Choroid plexus epithelial cell (primary cell): Measurements from ENCODE around the gene MRM3.
"Not testable (repeated sequence)": the region's sequence is repeated elsewhere in the genome, so short reads cannot be mapped to it uniquely, and the experiment has no call there.

ENCODE experiments used
- DNase-seq: peaks from one replicate; pipeline ENCODE4 v3.0.0-alpha.2; 2010; ENCODE audit warnings: low read depth
- H3K4me3 ChIP-seq: 2 replicates; pipeline ENCODE4 v1.5.1; 2011; ENCODE audit warnings: low read depth, mild to moderate bottlenecking, control low read depth, low read length, moderate library complexity
- TF ChIP-seq, protein P1 (sequence below): conservative IDR thresholded peaks from 2 replicates; pipeline ENCODE4 v1.5.1; 2011; ENCODE audit warnings: low read depth, mild to moderate bottlenecking, control low read depth, inconsistent platforms, low read length, moderate library complexity

The MRM3 gene

DNA sequence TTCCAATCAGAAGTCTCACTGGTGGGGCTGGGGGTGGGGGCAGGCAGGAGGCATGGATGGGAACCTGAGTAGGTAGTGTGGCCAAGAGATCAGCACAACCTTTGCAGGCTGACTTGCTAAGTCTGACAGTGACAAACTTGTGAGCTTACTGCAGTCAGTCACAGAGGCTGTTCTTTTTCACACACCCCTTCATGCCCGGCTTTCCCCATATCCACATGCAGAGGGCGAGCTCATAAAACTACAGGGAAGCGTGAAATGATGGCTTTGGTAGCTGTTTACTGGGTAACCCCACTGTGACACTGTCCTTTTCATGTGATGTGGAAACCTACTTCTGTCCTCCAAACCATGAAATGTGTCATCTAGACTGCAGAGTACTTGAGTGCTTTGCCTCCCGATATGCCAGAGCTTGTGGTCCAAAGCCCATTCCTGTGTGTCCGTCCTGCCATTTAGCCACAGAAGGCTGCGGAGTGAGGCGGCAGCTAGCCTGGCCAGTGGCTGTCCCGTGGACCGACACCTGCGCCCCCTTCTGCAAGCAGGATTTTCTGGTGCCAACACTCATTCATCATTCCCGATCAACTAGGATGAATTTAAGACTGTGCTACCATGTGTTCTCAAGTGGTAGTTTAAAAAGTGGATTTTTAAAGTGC is 39.9 kb upstream of the MRM3 start:
- TF ChIP-seq, protein P1, sequence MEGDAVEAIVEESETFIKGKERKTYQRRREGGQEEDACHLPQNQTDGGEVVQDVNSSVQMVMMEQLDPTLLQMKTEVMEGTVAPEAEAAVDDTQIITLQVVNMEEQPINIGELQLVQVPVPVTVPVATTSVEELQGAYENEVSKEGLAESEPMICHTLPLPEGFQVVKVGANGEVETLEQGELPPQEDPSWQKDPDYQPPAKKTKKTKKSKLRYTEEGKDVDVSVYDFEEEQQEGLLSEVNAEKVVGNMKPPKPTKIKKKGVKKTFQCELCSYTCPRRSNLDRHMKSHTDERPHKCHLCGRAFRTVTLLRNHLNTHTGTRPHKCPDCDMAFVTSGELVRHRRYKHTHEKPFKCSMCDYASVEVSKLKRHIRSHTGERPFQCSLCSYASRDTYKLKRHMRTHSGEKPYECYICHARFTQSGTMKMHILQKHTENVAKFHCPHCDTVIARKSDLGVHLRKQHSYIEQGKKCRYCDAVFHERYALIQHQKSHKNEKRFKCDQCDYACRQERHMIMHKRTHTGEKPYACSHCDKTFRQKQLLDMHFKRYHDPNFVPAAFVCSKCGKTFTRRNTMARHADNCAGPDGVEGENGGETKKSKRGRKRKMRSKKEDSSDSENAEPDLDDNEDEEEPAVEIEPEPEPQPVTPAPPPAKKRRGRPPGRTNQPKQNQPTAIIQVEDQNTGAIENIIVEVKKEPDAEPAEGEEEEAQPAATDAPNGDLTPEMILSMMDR: no peak
- no peak for DNase-seq
- no peak overlapping the region for H3K4me3 ChIP-seq

DNA sequence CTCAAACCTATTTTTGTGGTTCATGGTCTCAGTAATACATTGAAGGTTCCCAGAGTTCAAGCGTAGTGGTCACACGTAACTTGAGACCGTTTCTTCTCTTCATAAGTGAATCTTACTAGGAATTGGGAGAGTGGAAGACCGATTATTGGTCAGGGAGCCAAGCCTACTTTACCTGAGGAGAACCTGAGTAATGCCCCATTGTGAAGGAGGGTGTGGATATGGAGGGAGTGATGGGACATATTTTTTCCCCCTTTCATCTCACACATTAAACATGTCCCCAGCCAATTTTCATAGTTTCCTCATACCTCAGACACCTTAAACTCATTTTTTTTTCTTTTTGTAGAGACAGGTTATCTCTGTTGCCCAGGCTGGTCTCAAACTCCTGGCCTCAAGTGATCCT is 39.0 kb upstream of the MRM3 start:
- no peak for DNase-seq
- TF ChIP-seq, protein P1: no peak
- no peak overlapping the region for H3K4me3 ChIP-seq

DNA sequence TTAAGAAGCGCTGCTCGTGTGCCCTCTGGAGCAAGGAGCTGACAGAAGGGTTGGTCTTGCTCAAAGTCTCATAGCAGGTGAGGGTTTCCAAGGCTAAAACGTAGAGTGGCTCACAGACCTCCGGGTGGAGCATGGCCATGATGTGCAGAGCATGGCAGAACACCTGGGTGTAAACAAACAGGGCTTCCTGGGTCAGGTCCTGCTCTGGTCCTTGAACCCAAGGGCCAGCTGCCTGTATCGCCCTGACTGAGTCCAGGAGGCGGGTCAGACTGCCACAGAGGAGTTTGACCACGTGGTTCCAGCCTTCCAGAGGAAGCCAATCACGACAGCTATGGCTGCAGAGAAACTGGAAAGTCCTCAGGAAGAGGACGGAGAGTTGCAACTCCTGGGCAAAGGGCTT is 37.2 kb upstream of the MRM3 start:
- no peak overlapping the region for H3K4me3 ChIP-seq
- DNase-seq: no peak

DNA sequence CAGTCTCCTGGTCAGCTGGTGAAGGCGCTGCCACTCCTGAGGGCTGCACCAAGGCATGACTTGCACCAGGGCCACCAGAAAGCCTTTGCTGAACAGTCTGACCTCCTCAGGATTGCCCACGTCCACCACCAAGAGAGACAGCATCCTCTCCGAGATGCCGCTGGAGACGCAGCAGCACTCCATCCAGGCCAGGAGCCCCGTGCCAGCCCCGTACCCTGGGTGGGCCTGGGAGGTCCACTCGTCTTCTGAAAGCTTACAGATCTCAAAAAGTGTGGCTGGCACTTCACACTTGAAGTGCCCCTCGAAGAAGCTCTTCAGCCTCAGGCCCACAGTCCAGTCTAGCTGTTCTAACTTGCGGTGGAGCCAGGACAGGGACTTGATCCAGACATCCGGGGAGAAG is 36.7 kb upstream of the MRM3 start:
- H3K4me3 ChIP-seq: no peak overlapping the region
- no peak for DNase-seq
- TF ChIP-seq, protein P1: no peak

More for the DNA sequence above, 37.2 kb upstream of the MRM3 start:
- TF ChIP-seq, protein P1: no peak

DNA sequence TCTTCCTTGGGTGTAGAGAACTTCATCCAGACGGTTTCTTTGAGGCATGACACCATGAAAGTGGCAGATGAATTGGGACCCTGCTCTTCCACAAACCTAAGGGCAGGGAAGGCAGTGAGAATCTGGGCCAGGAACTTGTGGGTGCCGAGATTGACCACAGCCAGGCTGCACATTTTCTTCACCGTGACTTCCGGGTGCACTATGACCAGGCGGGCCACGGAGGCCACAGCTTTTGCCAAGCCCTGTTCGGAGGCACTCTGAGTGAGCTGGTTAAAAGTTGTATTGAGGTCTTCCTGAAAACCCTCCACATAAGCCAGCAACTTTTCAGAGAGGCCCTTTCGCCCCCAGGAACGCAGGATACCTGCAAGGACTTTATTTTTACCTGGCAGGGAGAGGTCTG is 36.0 kb upstream of the MRM3 start:
- no peak overlapping the region for H3K4me3 ChIP-seq

DNA sequence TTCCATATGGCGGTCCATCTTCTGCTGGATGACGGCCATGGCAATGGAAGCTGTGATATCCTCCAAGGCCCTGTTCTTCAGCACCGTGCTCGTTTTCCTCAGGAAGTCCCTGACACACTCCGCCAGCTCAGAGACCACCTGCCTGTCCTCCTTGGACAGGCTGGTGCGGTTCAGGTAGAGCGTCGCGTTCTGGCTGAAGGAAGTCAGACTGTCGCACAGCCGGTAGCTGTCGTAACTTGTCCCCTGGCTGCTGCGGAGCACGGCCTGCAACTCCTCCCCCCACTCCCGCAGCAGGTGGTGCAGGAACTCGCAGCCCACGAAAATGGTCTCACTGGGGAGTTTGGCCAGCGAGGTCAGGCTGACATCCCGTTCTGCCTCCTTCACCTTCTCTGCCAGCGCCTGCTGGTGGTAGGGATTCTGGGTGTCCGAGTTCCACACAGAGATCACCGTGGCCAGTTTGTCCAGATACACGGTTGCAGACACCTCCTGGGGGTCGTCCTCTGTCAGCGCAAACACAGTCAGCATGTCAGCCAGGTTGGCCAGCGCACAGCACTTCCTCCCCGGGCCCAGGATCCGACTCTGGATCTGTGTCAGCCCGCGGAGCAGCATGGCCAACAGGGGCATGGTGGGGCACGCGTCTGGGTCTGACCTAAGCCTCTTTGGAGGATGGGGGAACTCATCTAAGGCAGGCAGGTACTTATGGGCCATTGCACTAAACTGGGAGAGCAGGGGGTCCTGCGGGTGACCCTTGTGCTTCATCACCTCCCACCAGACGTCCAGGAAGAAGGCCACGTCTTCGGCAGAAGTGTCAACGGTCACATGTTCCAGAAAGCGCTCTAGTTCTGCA is 35.1 kb upstream of the MRM3 start:
- TF ChIP-seq, protein P1: no peak
- H3K4me3 ChIP-seq: no peak overlapping the region
- no peak for DNase-seq

More for the DNA sequence above, 36.0 kb upstream of the MRM3 start:
- TF ChIP-seq, protein P1: no peak
- DNase-seq: no peak

DNA sequence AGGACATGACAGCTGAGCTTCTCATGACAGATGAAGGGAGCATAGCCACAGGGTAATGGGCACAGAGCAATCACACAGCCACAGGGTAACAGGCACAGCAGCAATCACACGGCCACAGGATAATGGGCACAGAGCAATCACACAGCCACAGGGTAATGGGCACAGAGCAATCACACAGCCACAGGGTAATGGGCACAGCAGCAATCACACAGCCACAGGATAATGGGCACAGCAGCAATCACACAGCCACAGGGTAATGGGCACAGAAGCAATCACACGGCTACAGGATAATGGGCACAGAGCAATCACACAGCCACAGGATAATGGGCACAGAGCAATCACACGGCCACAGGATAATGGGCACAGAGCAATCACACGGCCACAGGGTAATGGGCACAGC is 33.5 kb upstream of the MRM3 start:
- DNase-seq, H3K4me3 ChIP-seq: not testable (repeated sequence)

DNA sequence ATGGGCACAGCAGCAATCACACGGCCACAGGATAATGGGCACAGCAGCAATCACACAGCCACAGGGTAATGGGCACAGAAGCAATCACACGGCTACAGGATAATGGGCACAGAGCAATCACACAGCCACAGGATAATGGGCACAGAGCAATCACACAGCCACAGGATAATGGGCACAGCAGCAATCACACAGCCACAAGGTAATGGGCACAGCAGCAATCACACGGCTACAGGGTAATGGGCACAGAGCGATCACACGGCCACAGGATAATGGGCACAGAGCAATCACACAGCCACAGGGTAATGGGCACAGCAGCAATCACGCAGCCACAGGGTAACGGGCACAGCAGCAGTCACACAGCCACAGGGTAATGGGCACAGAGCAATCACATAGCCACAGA is 32.8 kb upstream of the MRM3 start:
- DNase-seq, H3K4me3 ChIP-seq: not testable (repeated sequence)
